ENCODE measurements around the gene CHN2. TPM values are rescaled to one million over a fixed set of nuclear protein-coding genes. Genes with fewer than 3 reads are reported as not detected.

Gene CHN2
- total and polyA plus RNA-seq, 8 donors: 2.8 to 8.9 (median 4.3) TPM

DNA sequence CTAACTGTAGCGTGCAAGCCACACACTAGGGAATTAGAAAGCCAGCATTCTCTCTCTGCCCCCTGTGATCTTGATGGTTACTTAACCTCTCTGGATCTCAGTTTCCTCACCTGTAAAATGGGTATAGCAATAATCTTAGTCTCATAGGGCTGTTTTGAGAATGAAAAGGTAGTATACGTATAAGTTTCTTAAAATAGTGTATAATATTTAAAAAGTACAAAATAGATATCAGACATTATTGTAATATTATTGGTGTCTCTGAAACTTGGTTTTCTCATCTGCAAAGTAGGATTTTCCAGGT is 80.4 kb downstream of the CHN2 start:
- Histone ChIP-seq H3K4me1 (peaks cover 0 to 6% of the 10 kb centered on the region in 2 donors), H3K36me3 (no peaks in the 10 kb centered on the region), H3K27ac (no peak overlapping the region), H3K4me3 (no peak overlapping the region), H3K9me3 (no peaks in the 10 kb centered on the region), H3K27me3 (peaks cover 0 to 3% of the 10 kb centered on the region in 2 donors)
- DNase-seq: no peak
- intact Hi-C loops (cut with DNase I): no loop called here
- no peak for ATAC-seq
- no peak for TF ChIP-seq CTCF (IDR thresholded peaks at IDR 0.05)

DNA sequence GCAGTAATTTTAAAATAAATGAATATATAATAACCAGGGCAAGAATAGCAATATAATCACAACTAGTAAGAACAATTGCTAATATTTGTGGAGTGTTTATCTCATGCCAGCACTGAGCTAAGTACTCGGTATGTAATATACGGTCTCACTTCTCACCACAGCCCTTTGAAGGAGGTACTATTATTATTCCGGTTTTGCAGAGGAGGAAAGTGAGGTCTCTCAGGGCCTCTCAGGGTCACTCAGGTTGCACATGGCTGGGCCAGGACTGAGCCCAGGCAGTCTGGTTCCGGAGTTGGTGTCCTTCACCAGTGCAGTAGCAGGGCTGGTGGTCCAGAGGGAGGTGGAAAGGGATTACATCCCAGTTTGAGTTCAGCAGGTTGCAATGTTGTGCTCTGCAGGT is 80.9 kb downstream of the CHN2 start:
- no peak overlapping the region for H3K27ac ChIP-seq
- no peak for TF ChIP-seq CTCF (IDR thresholded peaks at IDR 0.05)
- no peak overlapping the region for H3K4me3 ChIP-seq
- DNase-seq (no peak), ATAC-seq (peak; percentile 45)
- peaks cover 0 to 3% of the 10 kb centered on the region in 2 donors for H3K27me3 ChIP-seq
- intact Hi-C loops (cut with DNase I): no loop called here
- H3K9me3 ChIP-seq: no peaks in the 10 kb centered on the region
- peaks cover 0 to 6% of the 10 kb centered on the region in 2 donors for H3K4me1 ChIP-seq
- no peaks in the 10 kb centered on the region for H3K36me3 ChIP-seq

DNA sequence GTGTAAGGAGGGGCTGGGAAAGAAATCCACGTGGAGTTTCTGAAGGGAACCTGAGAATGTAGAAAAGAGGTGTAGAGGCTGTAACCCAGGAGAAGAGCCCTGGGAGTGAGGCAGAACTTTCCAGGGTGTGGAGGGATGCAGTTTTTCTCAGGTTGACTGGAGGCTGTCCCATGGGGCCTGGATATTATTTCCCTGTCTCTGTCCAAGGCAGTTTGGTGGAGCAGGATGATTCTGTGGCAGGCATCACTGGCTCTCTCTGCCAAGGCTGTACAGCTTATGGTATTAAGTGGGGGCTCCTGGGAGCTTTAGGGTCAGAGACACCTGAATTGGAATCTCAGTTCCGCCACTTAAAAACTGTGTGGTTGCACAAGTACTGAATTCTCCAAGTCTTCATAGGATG is 81.6 kb downstream of the CHN2 start:
- TF ChIP-seq CTCF (IDR thresholded peaks at IDR 0.05): no peak
- intact Hi-C loops (cut with DNase I): no loop called here
- H3K36me3 ChIP-seq: no peaks in the 10 kb centered on the region
- ATAC-seq (no peak), DNase-seq (no peak)
- no peak overlapping the region for H3K4me3 ChIP-seq
- H3K9me3 ChIP-seq: no peaks in the 10 kb centered on the region
- H3K27me3 ChIP-seq: peaks cover 0 to 3% of the 10 kb centered on the region in 2 donors
- peaks cover 0 to 3% of the 10 kb centered on the region in 2 donors for H3K4me1 ChIP-seq
- H3K27ac ChIP-seq: no peak overlapping the region

GRCh38 chr7:29276806-29277205 is 82.2 kb downstream of the CHN2 start:
- DNase-seq: no peak
- intact Hi-C loops (cut with DNase I): no loop called here
- H3K27me3 ChIP-seq: peaks cover 0 to 3% of the 10 kb centered on the region in 2 donors
- H3K27ac ChIP-seq: no peak overlapping the region
- no peaks in the 10 kb centered on the region for H3K9me3 ChIP-seq
- no peak overlapping the region for H3K4me3 ChIP-seq
- no peaks in the 10 kb centered on the region for H3K36me3 ChIP-seq
- TF ChIP-seq CTCF (IDR thresholded peaks at IDR 0.05): no peak
- ATAC-seq: no peak
- H3K4me1 ChIP-seq: no peaks in the 10 kb centered on the region

DNA sequence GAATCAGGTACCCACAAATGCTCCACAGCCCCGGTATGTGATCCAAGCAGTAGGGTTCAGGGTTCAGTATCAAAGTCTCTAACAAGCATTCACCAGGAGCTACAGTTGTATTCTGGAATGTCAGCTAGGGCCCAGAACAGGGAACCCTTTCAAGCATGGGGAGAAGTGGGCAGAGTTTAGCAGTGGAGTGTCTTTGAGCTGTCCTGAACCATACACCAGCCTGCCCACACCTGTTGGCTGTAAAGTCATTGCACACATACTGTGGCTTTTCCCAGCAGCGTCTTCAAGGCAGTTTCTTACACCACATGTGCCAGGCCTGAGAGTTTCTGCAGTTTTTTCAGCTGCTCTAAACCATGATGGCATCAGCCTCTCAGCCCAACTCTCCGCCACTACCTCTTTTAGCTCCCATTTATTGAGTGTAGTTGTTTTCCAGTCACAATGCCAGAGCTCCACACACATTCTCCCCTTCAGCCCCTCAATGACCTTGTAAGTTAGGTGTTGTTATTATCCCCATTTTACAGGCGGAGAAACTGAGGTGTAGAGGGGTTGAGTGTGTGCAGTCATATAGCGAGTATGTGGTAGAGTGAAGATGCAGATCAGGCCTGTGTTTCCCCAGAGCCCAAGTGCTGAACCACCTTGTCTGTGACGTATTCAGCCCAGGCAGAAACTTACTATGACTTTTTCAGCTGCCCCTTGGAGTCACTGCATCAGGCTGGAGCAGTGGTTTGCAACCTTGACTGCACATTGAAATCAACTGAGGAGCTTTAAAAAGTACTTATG is 83.1 kb downstream of the CHN2 start:
- intact Hi-C loops (cut with DNase I): no loop called here
- Histone ChIP-seq H3K27ac (no peak overlapping the region), H3K4me3 (no peak overlapping the region), H3K4me1 (no peaks in the 10 kb centered on the region), H3K36me3 (no peaks in the 10 kb centered on the region), H3K9me3 (no peaks in the 10 kb centered on the region), H3K27me3 (peaks cover 0 to 3% of the 10 kb centered on the region in 2 donors)
- ATAC-seq (no peak), DNase-seq (no peak)
- no peak for TF ChIP-seq CTCF (IDR thresholded peaks at IDR 0.05)
